Activated CD8-positive, alpha-beta memory T cell treated with anti-CD3 and anti-CD28 coated beads for 1 hour (primary cell): ENCODE results near the gene PRKCZ.

Source experiments
- DNase-seq, 2 donors: peaks; one replicate each; pipeline ENCODE4 v3.0.0-alpha.2; 2020; ENCODE audit warnings: low read depth in 1 of 2; ENCODE audit errors: extremely low read depth in 1 of 2

Gene PRKCZ

GRCh38 chr1:2098839-2099785 is 48.9 kb downstream of the PRKCZ start:
- no peak for DNase-seq

DNA sequence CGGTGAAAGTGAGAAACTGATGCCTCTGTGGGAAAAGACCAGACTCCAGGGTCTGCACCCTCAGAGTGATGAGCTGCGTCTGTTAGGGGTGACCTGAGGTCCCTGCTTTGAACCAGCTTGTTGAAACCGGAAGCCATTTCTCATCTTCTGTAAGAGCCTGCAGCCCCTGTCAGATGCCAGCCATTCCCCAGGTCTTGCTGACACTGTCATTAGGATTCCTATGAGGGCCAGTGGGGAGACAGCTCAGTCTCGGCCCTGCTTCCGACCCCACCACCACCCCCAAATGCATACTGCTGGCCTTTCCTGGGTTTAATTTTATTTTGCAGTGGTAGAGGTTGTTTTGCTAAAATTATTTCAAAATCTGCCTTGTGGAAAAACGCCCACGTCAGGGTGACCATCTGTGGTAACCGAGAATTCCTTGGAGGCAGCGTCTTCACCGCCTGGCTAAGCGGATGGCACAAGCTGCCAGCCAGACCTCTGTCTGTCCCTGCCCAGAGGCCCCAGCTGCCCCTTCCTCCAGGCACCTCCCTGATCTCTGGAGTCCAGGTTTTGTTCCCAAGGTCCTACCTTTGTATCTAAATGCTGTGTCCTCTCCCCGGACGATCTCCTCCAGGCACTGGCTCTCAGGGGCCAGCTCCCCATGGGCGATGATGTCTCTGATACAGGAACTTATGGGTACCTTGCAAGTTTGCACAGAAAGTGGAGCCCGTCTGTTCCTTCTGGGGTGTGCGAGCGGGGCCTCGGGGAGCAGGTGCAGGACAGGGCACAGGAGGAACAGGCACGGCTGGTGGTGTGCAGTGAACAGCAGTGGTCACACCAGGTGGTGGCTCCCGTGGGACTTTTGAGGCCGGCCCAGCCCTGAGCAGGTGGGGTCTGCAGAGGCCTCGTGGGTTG is 49.9 kb downstream of the PRKCZ start:
- no peak for DNase-seq

GRCh38 chr1:2100780-2101108 is 50.5 kb downstream of the PRKCZ start:
- DNase-seq, result no peak

- DNase-seq, result no peak
Measured at GRCh38 chr1:2101531-2101930, 51.3 kb downstream of the PRKCZ start.

DNA sequence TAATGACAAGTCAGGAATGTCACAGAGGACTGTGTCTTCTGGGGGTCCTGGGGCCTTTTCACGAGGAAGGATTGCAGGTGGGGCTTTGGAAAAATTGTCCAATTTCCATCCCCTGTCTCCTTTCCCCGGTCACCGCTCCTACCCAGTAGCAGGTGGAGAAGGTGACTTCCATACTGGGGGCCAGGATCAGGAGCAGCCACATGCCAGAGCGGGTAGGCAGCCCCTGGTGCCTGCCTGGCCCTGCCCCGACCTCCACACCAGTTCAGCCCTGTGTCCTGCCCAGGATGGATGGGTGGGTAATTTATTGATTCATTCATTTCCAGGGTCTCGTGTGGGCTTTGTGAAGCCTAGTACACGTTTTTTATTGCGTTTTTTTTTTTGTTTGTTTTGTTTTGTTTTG is 51.7 kb downstream of the PRKCZ start:
- no peak for DNase-seq

DNA sequence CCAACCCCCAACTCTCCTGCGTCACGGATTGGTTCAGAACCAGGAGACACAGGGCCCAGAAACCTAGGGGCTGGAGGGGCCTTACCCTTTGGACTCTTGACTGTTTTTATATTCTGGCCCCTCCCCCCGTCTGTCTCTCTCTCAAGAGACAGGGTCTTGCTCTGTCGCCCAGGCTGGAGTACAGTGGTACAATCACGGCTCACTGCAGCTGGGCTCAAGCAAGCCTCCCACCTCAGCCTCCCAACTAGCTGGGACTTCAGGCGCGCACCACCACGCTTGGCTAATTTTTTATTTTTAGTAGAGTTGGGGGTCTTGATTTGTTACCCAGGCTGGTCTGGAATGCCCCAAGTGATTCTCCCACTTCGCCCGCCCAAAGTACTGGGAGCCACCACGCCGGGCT is 52.5 kb downstream of the PRKCZ start:
- no peak for DNase-seq

GRCh38 chr1:2103266-2103900 is 53.2 kb downstream of the PRKCZ start:
- no peak for DNase-seq

- DNase-seq, result no peak
Measured at GRCh38 chr1:2103901-2104590, 53.8 kb downstream of the PRKCZ start.

DNA sequence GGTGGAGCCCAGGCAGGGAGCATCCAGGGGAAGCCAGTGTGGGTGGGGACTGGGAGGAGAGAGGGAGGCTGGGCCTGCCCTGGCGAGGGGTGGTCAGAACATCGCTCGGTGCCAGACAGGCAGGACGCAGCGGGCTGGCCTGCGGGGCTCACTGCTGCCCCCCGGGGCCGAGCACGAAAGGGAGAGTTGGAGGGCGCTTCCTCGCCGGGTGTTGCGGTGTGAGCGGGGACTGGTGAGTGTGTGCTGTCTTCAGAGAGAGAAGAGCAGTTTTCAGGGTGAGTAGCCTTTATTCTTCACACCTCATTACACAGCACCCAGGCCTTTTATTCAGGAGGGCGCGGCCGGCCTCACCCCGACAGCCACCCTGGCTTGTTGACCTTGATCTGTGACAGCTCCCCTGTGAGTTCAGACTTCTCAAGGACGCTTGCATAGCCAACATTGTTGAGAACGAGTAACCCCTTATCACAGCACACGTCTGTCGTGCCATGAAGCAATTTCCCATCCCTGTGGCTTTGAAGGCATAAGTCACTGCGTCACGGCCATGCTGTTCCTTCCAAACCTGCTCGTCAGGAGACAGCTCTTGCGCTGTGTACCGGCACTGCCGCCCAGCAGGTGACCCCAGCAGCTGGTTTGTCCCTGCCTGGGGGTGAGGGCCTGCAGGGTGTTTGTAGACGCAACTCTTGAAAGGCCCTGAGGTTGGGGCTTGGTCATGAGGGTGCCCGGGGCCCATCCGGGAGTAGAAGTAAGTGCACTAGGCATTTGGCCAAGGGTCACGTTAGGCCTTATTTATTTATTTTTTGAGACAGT is 54.6 kb downstream of the PRKCZ start:
- no peak for DNase-seq

DNA sequence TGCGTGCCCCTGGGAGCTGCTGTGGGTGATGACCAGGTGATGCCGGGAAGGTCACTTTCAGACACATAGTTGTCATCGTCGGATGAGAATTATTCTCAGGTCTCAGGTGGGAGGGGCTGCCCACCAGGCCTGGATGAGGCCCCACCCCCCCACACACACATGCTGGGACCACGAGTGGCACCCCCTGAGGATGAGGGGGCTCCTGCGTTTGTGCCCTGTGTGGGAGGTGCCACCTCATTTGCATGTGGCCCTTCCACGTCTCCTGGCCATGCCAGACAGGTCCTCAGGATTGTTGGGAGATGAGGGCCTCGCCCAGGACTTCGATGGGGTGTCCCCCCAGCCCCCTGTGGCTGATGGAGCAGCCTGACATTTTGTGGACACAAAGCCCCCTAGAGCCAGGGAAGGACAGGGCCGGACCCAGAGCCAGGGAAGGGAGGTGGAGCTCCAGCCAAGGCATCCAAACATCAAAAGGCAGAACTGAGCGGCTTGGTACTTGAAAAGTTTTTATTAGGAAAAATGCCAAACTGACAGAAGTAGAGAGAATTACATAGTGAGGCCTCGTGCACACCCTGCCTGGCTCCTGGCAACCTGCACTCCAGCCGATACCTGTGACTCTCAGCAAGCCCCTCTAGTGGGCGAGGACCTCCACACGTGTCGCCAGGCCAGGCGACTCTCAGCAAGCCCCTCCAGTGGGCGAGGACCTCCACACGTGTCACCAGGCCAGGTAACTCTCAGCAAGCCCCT is 55.7 kb downstream of the PRKCZ start:
- no peak for DNase-seq

DNA sequence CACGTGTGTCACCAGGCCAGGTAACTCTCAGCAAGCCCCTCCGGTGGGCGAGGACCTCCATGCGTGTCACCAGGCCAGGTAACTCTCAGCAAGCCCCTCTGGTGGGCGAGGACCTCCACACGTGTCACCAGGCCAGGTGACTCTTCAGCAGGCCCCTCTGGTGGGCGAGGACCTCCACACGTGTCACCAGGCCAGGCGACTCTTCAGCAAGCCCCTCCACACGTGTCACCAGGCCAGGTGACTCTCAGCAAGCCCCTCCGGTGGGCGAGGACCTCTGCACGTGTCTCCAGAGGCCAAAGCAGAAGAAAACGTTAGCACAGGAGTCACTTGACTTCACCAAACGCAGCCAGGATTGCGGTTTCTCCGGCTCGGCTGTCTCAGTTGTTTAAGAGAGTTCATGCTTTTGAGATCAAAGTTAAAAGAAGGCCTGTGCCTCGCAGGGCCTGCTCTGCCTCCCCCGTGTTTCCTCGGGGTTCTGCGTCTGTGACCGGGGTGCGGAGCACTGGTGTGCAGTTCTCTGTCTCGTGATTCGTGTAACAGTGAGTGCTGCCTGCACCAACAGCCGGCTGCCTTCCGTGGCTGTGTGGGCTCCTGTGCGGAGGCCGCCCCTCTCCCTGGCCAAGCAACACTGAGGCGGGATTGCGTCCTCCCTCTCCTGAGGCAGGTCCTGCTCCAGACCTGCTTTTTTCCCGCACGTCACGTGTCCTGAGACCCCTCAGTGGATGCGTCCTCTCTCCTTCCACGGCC is 56.6 kb downstream of the PRKCZ start:
- no peak for DNase-seq

GRCh38 chr1:2107586-2108212 is 57.5 kb downstream of the PRKCZ start:
- no peak for DNase-seq

DNA sequence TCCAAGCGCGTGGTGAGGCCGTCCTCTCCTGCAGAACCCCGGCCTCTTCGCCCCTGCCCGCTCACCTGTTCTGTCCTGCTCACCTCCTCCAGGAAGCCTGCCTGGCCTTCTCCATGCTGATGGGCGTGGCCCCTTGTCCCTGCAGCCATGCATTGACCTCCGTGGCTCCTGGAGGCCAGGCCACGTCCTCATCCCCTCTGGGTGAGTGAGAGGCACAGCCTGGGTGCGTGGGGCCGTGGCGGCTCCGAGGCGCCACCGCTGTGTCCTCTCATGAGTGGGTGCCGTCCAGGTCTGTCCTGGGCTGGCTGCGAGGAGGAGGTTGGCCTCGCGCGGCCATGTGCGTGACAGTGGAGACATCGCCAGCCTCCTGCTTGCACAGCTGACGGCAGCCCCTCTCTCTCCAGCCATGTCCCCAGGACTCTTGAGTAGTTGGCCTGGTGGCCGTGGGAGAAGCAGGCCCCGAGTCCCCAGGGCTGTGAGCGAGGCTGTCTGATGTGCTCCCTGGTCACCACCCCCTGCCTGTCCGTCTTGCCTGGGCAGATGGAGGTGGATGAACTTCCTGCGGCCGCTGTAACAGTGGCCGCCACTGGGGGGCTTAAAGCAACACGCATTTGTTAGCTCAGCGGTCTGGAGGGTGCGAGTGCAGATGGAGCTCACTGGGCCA is 58.1 kb downstream of the PRKCZ start:
- no peak for DNase-seq

GRCh38 chr1:2108877-2109580 is 58.8 kb downstream of the PRKCZ start:
- no peak for DNase-seq

DNA sequence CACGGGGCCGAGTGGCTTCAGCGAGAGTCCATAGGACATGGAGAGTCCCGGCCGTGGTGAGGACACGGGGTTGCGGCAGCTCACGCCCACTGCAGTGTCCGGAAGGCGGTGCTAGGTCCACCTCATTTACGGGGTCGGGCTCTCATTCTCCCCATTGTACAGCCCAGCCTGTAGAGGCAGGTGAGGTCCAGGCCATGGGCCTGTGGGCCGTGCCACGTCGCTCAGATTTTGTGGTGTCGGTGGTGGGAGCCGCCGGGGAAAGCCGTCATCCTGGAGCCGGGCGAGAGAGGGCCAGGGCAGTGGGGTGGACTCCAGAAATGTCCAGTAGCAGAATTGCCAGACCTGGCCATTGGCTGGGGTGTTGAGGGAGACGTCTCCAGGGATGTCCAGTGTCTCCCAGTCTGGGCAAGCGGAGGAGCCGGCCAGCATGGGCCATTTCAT is 59.4 kb downstream of the PRKCZ start:
- DNase-seq, result no peak

GRCh38 chr1:2110191-2110737 is 60.1 kb downstream of the PRKCZ start:
- DNase-seq, result no peak
